ENCODE data around the gene WDR7. TPM values are rescaled to one million over a fixed set of nuclear protein-coding genes. Genes with fewer than 3 reads are reported as not detected.

Gene WDR7
- total and polyA plus RNA-seq, 2 experiments from 2014 or later, result 9.8 to 15.0 TPM

DNA sequence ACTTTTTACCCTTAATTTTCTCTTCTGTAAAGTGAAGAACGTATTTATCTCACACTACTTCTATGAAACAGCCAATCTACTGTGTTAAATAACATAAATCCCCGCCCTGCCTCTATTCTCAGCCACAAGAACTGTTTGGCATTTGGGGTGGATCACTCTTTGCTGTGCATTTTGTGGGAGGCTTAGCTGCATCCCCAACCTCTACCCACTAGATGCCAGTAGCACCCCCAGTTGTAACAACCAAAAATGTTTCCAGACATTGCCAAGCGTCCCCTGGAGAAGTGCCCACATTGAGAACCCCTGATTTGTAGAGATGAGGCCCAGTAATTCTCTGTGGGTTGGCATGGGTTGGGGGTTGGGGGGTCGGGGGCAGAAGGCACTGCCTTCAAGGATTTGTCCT, 401.0 kb downstream of the WDR7 start:
- H3K27me3 ChIP-seq, result no peaks in the 10 kb centered on the region
- no peaks in the 10 kb centered on the region for H3K36me3 ChIP-seq
- H3K4me1 ChIP-seq (ENCODE audit: low read depth), result peaks cover 15% of the 10 kb centered on the region
- no peak overlapping the region for H3K4me3 ChIP-seq
- DNase-seq (ENCODE audit: low read depth in 1 of 2, low spot score in 1 of 2), result no peak
- peak overlapping the region; percentile 20 for H3K27ac ChIP-seq
- TF ChIP-seq CTCF (IDR thresholded peaks at IDR 0.05; ENCODE audit: low read depth, low read length), result no peak
- no peaks in the 10 kb centered on the region for H3K9me3 ChIP-seq (ENCODE audit: low read depth)

DNA sequence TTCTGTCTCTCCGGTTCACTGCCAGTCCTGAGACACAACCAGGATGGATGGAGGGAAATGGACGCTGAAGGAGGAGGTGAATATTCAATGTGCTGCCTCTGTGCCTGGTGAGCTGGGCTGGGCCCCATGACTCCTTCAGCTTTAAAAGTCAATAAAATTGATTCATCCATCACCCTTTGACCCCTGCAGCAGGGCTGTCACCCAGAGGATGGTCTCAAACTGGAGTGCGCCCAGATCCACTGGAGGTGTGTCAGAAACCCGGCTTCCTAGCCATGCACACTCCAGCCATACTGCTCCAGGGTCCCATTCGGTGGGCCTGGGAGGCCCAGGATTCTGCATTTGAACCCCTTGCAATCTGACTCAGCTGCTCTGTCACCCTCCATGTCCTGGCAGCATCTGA, 401.6 kb downstream of the WDR7 start:
- Histone ChIP-seq H3K36me3 (no peaks in the 10 kb centered on the region), H3K4me3 (no peak overlapping the region), H3K27ac (no peak overlapping the region), H3K9me3 (ENCODE audit: low read depth) (no peaks in the 10 kb centered on the region), H3K27me3 (no peaks in the 10 kb centered on the region), H3K4me1 (ENCODE audit: low read depth) (peaks cover 15% of the 10 kb centered on the region)
- no peak for DNase-seq (ENCODE audit: low read depth in 1 of 2, low spot score in 1 of 2)
- no peak for TF ChIP-seq CTCF (IDR thresholded peaks at IDR 0.05; ENCODE audit: low read depth, low read length)

DNA sequence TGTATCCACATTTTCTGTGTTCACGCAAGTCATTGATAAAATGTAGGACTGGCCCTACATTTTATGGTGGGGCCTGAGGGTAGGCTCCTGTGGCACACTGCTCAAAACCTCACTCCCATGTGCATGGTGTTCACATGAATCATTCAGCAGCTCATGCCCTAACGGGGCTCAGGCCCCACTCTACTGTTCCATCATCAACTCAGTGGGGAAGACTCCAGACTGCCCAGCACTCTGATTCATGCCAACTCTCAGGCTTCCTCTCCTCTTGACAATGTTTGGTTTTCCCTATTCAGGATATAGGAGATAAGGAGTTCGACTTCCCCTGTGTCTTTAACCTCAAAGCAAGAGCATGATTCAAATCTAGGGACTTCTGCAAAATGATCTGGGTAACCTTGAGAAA, 403.7 kb downstream of the WDR7 start:
- Histone ChIP-seq H3K4me3 (no peak overlapping the region), H3K27ac (no peak overlapping the region), H3K36me3 (no peaks in the 10 kb centered on the region), H3K9me3 (ENCODE audit: low read depth) (no peaks in the 10 kb centered on the region), H3K4me1 (ENCODE audit: low read depth) (peaks cover 15% of the 10 kb centered on the region), H3K27me3 (no peaks in the 10 kb centered on the region)
- TF ChIP-seq CTCF (IDR thresholded peaks at IDR 0.05; ENCODE audit: low read depth, low read length), result no peak
- no peak for DNase-seq (ENCODE audit: low read depth in 1 of 2, low spot score in 1 of 2)

DNA sequence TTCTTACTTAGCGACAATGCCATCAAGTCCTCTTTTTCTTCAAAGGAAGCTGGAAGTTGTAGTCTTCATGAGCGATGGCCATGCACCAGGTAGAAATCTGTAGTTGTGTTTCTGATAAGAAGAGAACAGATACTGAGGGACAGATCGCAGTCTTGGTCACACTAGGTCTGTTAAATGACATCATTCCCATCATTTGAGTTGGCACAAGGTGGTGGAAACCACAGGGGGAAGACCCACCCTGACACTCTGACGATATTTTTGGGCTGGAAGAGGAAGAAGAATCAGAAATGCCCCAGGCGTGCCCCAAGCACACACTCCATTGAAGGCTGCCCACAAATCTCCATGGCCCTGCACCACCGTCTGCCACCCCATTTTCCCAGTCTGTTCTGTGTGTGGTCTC, 406.7 kb downstream of the WDR7 start:
- H3K27ac ChIP-seq, result no peak overlapping the region
- H3K36me3 ChIP-seq, result no peaks in the 10 kb centered on the region
- H3K27me3 ChIP-seq, result no peaks in the 10 kb centered on the region
- no peak overlapping the region for H3K4me3 ChIP-seq
- no peaks in the 10 kb centered on the region for H3K4me1 ChIP-seq (ENCODE audit: low read depth)
- no peak for DNase-seq (ENCODE audit: low read depth in 1 of 2, low spot score in 1 of 2)
- H3K9me3 ChIP-seq (ENCODE audit: low read depth), result no peaks in the 10 kb centered on the region
- TF ChIP-seq CTCF (IDR thresholded peaks at IDR 0.05; ENCODE audit: low read depth, low read length), result no peak

DNA sequence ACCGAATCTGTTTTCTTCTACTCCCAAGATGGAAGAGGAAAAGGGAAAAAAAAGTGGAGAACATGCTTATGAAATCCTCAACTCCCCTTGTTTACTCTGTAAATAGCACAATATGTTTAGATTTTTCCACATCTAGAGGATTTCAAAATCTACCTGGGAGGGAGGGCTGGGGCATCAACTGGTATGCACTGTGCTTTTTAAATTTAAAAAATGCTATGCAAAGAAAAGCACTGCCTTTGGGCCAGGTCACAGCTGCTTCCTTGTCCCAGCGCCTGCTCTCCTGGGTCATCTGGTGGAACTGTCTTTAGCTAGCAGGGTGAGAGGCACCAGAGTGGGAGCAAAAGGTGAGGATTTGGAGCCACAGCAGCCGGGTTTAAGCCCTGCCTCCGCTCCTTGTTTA, 407.6 kb downstream of the WDR7 start:
- no peaks in the 10 kb centered on the region for H3K27me3 ChIP-seq
- H3K4me3 ChIP-seq, result no peak overlapping the region
- no peak overlapping the region for H3K27ac ChIP-seq
- no peaks in the 10 kb centered on the region for H3K36me3 ChIP-seq
- no peak for DNase-seq (ENCODE audit: low read depth in 1 of 2, low spot score in 1 of 2)
- no peaks in the 10 kb centered on the region for H3K9me3 ChIP-seq (ENCODE audit: low read depth)
- no peaks in the 10 kb centered on the region for H3K4me1 ChIP-seq (ENCODE audit: low read depth)
- no peak for TF ChIP-seq CTCF (IDR thresholded peaks at IDR 0.05; ENCODE audit: low read depth, low read length)

- no peaks in the 10 kb centered on the region for H3K4me1 ChIP-seq (ENCODE audit: low read depth)
- no peak overlapping the region for H3K4me3 ChIP-seq
- no peaks in the 10 kb centered on the region for H3K9me3 ChIP-seq (ENCODE audit: low read depth)
- H3K27me3 ChIP-seq, result no peaks in the 10 kb centered on the region
- H3K27ac ChIP-seq, result no peak overlapping the region
- no peaks in the 10 kb centered on the region for H3K36me3 ChIP-seq
- TF ChIP-seq CTCF (IDR thresholded peaks at IDR 0.05; ENCODE audit: low read depth, low read length), result no peak
- DNase-seq (ENCODE audit: low read depth in 1 of 2, low spot score in 1 of 2), result no peak
Observed at GRCh38 chr18:57059366-57059765, 408.2 kb downstream of the WDR7 start.
